Activated effector memory CD4-positive, alpha-beta T cell treated with Interleukin-2 at 50 U/mL for 16 hours (primary cell): ENCODE measurements around the gene MAPKAP1.

Source experiments
- DNase-seq: peaks from one replicate; pipeline ENCODE4 v3.0.0-alpha.2; 2020

The MAPKAP1 gene

GRCh38 chr9:125558453-125559092, 148.4 kb downstream of the MAPKAP1 start:
- DNase-seq, result peak; percentile 7

- DNase-seq, result no peak
These were observed 150.8 kb downstream of the MAPKAP1 start for GRCh38 chr9:125556046-125556721.

- DNase-seq, result no peak
These were observed 152.3 kb downstream of the MAPKAP1 start for GRCh38 chr9:125554726-125555125.

- DNase-seq, result no peak
These were observed 155.2 kb downstream of the MAPKAP1 start for GRCh38 chr9:125551781-125552180.

- no peak for DNase-seq
These were observed 156.8 kb downstream of the MAPKAP1 start for GRCh38 chr9:125549891-125550885.

GRCh38 chr9:125549465-125549871, 157.5 kb downstream of the MAPKAP1 start:
- DNase-seq, result no peak

GRCh38 chr9:125549039-125549438, 158.0 kb downstream of the MAPKAP1 start:
- DNase-seq, result no peak

- no peak for DNase-seq
These were observed 158.9 kb downstream of the MAPKAP1 start for GRCh38 chr9:125548141-125548540.

- no peak for DNase-seq
These were observed 159.6 kb downstream of the MAPKAP1 start for GRCh38 chr9:125547368-125547767.

- no peak for DNase-seq
These were observed 161.2 kb downstream of the MAPKAP1 start for GRCh38 chr9:125545845-125546244.

- no peak for DNase-seq
These were observed 161.9 kb downstream of the MAPKAP1 start for GRCh38 chr9:125544988-125545651.

- DNase-seq, result no peak
These were observed 162.5 kb downstream of the MAPKAP1 start for GRCh38 chr9:125544484-125544883.

- DNase-seq, result no peak
These were observed 165.2 kb downstream of the MAPKAP1 start for GRCh38 chr9:125541840-125542243.

- no peak for DNase-seq
These were observed 166.5 kb downstream of the MAPKAP1 start for GRCh38 chr9:125540497-125540896.

- no peak for DNase-seq
These were observed 168.9 kb downstream of the MAPKAP1 start for GRCh38 chr9:125538092-125538473.

- no peak for DNase-seq
These were observed 169.4 kb downstream of the MAPKAP1 start for GRCh38 chr9:125537442-125538091.

GRCh38 chr9:125536776-125537175, 170.2 kb downstream of the MAPKAP1 start:
- no peak for DNase-seq

GRCh38 chr9:125536167-125536772, 170.7 kb downstream of the MAPKAP1 start:
- DNase-seq, result no peak

GRCh38 chr9:125534971-125535701, 171.9 kb downstream of the MAPKAP1 start:
- DNase-seq, result no peak

- DNase-seq, result no peak
These were observed 174.0 kb downstream of the MAPKAP1 start for GRCh38 chr9:125532812-125533594.
